Heart left ventricle (tissue), 13 donors: ENCODE measurements around the gene EOMES.

ENCODE experiments used
- CTCF ChIP-seq, 12 donors: fragments of 200-600 bp; sonication (generic) in 4 of 12; IDR thresholded peaks; one replicate each; pipeline versions ENCODE4 v1.5.0 to v1.8.0; 2018 to 2022; ENCODE audit warnings: antibody characterized with exemption in 12 of 12, mild to moderate bottlenecking in 5 of 12
- POLR2A ChIP-seq, 2 donors: fragments of 450-650 bp; IDR thresholded peaks; one replicate each; pipeline ENCODE4 v1.6.1; 2017; ENCODE audit warnings: antibody characterized with exemption in 2 of 2, mild to moderate bottlenecking in 2 of 2, moderate library complexity in 2 of 2
- donor health status: ischemic (EF 13 %, LVEDD 7.1; RV severe dilation, severe dysfunction).
- donor health status: DM: no; HTN: yes; CAD: no.
- donor health status: DM: no; HTN: no; CAD: no.
- donor health status: ischemic (EF 25% LVEDD 6.9; RV normal size, moderate dysfunction).
- donor health status: ischemic (EF 25% LVEDD 5.7; RV mildly dilated, moderate dysfunction).
- donor health status: ischemic (EF 35%, LVEDD 5.7; RV mildly dilated, moderate dysfunction).
- donor health status: nonischemic (EF 11% LVEDD 7.7; RV severe dilation, severe dysfunction).
- donor health status: DM: yes; HTN: yes; CAD: no.
- donor health status: PGD.
- donor health status: ischemic (EF 29% LVEDD 5.4; RV normal size, mild dysfunction).
- donor health status: nonischemic (EF 23%, LVEDD 6.1; RV moderate dilation, normal function).

DNA sequence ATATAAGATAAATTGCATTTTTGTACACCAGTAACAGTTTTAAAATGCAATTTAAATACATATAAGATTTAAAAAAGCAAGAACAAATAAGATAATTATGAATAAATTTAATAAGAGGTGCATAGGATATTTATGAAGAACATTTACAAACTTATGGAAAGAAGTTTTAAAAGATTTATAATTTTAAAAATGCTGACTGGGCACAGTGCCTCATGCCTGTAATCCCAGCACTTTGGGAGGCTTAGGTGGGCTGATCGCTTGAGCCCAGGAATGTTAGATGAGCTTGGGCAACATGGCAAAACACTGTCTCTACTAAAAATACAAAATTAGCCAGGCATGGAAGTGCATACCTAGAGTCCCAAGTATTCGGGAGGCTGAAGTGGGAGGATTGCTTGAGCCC lies 37.8 kb downstream of the EOMES start:
- TF ChIP-seq CTCF (IDR thresholded peaks at IDR 0.05) (no peak), POLR2A (IDR thresholded peaks at IDR 0.05) (no peak)
